Measurements from ENCODE around the gene IL12A. TPM values are rescaled to one million over a fixed set of nuclear protein-coding genes. Genes with fewer than 3 reads are reported as not detected.

The IL12A gene
- total RNA-seq, 6 experiments from 2014 or later, result 1.8 to 3.0 (median 2.1) TPM

DNA sequence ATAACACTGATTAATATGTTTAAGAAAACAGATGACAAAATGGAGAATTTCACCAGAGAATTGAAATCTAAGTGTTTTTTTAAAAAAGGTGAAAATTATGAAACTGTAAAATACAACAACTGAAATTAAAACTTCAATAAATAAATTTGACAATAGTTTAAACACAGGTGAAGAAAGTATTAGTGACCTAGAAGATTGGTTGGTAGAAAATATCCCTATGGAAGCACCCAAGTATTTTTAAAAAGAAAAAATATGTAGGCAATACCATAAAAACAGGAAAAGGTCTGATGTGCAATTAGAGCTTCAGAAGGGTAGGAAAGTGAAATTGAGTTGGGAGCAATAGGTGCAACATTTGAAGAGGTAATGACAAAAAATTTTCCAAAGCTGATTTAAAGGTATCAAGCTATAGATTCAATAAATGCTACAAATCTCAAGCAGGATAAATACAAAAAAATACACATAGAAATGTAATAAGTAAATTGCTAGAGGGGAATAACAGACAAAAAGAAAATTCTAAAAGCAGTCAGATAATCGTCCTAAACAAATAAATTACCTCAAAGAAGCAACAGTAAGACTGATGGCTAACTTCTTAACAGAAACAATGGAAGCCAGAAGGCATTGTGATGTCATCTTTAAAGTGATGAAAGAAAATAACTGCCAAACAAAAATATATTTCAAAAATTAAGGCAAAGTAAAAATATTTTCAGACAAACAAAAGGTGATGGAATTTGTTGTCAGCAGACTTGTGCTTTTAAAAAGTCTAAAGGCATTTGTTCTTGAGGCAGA lies 9.5 kb upstream of the IL12A start:
- Mint-ChIP-seq H3K27ac (no peak overlapping the region), H3K9me3 (no peaks in the 10 kb centered on the region), H3K4me3 (no peak overlapping the region), H3K27me3 (ENCODE audit: insufficient read depth) (peaks cover 4% of the 10 kb centered on the region; the same call in 1 of the 2 replicates), H3K36me3 (ENCODE audit: low read depth) (peaks cover 13% of the 10 kb centered on the region; the same call in 1 of the 2 replicates), H3K4me1 (ENCODE audit: low read depth) (no peaks in the 10 kb centered on the region)
- TF ChIP-seq, protein P1, sequence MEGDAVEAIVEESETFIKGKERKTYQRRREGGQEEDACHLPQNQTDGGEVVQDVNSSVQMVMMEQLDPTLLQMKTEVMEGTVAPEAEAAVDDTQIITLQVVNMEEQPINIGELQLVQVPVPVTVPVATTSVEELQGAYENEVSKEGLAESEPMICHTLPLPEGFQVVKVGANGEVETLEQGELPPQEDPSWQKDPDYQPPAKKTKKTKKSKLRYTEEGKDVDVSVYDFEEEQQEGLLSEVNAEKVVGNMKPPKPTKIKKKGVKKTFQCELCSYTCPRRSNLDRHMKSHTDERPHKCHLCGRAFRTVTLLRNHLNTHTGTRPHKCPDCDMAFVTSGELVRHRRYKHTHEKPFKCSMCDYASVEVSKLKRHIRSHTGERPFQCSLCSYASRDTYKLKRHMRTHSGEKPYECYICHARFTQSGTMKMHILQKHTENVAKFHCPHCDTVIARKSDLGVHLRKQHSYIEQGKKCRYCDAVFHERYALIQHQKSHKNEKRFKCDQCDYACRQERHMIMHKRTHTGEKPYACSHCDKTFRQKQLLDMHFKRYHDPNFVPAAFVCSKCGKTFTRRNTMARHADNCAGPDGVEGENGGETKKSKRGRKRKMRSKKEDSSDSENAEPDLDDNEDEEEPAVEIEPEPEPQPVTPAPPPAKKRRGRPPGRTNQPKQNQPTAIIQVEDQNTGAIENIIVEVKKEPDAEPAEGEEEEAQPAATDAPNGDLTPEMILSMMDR (IDR thresholded peaks at IDR 0.05), result no peak
- DNase-seq, result no peak

DNA sequence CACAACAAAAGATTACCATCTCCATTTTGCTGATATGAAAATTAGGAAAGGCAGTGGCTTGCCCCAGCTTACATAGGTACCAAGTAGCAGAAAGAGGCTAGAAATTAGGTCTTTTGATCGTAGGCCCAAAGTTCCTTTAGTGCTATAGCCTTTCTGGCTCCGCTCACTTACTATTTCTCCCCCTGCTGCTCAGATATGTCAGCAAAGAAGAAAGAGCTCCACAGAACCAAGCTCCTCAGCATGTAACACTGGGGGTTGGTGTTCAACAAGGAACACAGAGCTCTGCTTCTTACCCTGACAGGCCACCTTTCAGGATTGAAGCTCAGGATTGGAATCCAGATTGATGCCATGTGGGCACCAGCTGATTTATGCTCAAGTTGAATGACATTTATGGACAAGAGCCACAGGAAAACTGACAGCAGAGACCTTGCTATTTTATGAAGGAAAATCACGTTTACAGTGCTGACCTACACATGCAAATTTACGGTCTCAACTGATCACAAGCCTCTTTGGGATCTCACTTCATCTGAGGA lies 6.1 kb upstream of the IL12A start:
- H3K27me3 Mint-ChIP-seq (ENCODE audit: insufficient read depth), result peaks cover 2% of the 10 kb centered on the region; the same call in 1 of the 2 replicates
- H3K27ac Mint-ChIP-seq, result no peak overlapping the region
- peaks cover 13% of the 10 kb centered on the region; the same call in 1 of the 2 replicates for H3K36me3 Mint-ChIP-seq (ENCODE audit: low read depth)
- TF ChIP-seq, protein P1 (IDR thresholded peaks at IDR 0.05), result no peak
- peaks cover 8% of the 10 kb centered on the region for H3K4me1 Mint-ChIP-seq (ENCODE audit: low read depth)
- no peak for DNase-seq
- H3K9me3 Mint-ChIP-seq, result no peaks in the 10 kb centered on the region
- no peak overlapping the region for H3K4me3 Mint-ChIP-seq

DNA sequence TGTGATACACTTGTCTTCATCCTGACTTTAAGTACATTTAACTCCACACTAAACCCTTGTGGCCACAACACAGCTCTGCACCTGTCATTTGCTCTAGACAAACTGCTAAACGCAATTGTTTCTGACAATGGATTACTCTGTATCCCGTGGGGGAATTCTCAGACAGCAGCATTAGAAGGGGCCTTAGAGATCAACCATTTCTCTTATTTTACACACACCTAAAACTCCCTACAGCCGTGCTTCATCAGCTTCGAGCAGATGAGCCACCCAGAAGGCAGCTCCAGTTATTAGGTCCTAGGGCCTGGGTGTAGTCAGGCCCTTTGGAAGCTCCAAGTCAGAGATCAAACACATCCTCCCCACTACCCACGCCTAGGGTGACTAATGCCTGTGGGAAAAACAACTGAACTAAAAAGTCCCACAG lies 1.3 kb upstream of the IL12A start:
- peak overlapping the region; percentile 11; the same call in 1 of the 2 replicates for H3K4me3 Mint-ChIP-seq

DNA sequence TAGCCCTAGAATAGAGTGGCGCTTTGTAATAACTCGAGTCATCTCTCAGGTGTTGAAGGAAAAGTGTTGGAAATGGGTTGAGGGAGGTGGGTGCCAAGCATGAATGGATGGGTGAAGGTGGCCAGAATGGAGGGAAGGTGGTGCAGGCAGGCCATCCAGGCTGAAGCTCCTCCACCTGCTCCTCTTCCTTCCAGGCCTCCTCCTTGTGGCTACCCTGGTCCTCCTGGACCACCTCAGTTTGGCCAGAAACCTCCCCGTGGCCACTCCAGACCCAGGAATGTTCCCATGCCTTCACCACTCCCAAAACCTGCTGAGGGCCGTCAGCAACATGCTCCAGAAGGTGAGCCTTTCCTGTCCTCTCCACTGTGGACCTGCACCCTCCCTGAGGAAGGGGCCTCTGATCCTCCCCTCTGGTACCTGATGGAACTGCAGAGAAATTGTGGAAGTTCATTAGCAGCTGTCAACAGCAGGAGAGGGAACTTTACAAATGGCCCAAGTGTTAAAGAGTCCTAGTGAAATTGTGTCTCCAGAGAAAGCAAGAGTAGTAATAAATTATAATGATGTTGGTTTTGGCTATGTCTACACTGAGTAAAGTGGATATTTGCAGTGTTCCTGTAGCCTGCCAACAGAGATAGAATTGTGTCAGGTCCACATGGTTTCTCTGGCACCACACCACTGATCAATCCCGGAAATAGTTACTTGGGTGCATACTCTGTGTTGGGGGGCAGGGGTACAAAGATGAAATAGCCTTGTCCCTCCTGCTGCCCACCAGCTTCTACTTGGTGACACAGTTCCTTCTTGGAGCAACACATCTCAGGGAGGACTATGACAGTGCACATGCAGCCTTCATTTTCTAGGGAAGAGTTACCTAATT lies 1.6 kb downstream of the IL12A start:
- Mint-ChIP-seq H3K27ac (no peak overlapping the region), H3K4me1 (ENCODE audit: low read depth) (peaks cover 68% of the 10 kb centered on the region)

More for the DNA sequence above, 1.3 kb upstream of the IL12A start:
- Mint-ChIP-seq H3K9me3 (peaks cover 9% of the 10 kb centered on the region; the same call in 1 of the 2 replicates), H3K27ac (peak overlapping the region; percentile 28), H3K27me3 (ENCODE audit: insufficient read depth) (peaks cover 2% of the 10 kb centered on the region; the same call in 1 of the 2 replicates), H3K36me3 (ENCODE audit: low read depth) (peaks cover 11% of the 10 kb centered on the region), H3K4me1 (ENCODE audit: low read depth) (peaks cover 40% of the 10 kb centered on the region)
- peak; percentile 38 for DNase-seq
- TF ChIP-seq, protein P1 (IDR thresholded peaks at IDR 0.05), result peak; percentile 60

DNA sequence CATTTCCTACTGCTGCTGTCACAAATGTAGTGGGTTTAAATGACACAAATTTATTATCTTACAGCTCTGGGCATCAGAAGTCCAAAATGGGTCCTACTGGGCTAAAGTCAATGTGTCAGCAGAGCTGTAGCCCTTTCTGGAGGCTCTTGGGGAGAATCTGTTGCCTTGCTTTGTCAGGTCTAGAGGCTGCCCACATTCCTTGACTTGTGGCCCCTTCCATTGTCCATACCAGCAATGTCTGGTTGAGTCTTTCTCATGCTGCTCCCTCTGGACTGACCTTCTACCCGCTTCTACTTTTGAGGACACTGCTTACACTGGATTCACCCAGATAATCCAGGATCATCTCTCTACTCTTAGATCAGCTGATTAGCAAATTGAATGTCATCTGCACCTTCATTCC lies 3.0 kb downstream of the IL12A start:
- TF ChIP-seq, protein P1 (IDR thresholded peaks at IDR 0.05), result no peak
- no peak overlapping the region for H3K4me3 Mint-ChIP-seq
- peaks cover 78% of the 10 kb centered on the region for H3K4me1 Mint-ChIP-seq (ENCODE audit: low read depth)
- peaks cover 16% of the 10 kb centered on the region for H3K36me3 Mint-ChIP-seq (ENCODE audit: low read depth)
- H3K27me3 Mint-ChIP-seq (ENCODE audit: insufficient read depth), result no peaks in the 10 kb centered on the region
- no peak for DNase-seq
- H3K27ac Mint-ChIP-seq, result no peak overlapping the region
- H3K9me3 Mint-ChIP-seq, result peaks cover 9% of the 10 kb centered on the region; the same call in 1 of the 2 replicates

More for the DNA sequence above, 1.6 kb downstream of the IL12A start:
- no peaks in the 10 kb centered on the region for H3K27me3 Mint-ChIP-seq (ENCODE audit: insufficient read depth)
- peaks cover 9% of the 10 kb centered on the region; the same call in 1 of the 2 replicates for H3K9me3 Mint-ChIP-seq
- peaks cover 16% of the 10 kb centered on the region for H3K36me3 Mint-ChIP-seq (ENCODE audit: low read depth)
- peak overlapping the region; percentile 89 for H3K4me3 Mint-ChIP-seq
- DNase-seq, result no peak
- TF ChIP-seq, protein P1 (IDR thresholded peaks at IDR 0.05), result no peak; the same call in 1 of the 2 replicates

Measured in HFFc6 (cell line).